ENCODE measurements around the gene AGTPBP1. TPM values are rescaled to one million over a fixed set of nuclear protein-coding genes. Genes with fewer than 3 reads are reported as not detected.

Gene AGTPBP1
- total and polyA plus RNA-seq, 9 of the 15 experiments (the other 6 are each of a cell fraction or from before 2014, with no cell fraction given), result 1.4 to 7.9 (median 4.6) TPM

DNA sequence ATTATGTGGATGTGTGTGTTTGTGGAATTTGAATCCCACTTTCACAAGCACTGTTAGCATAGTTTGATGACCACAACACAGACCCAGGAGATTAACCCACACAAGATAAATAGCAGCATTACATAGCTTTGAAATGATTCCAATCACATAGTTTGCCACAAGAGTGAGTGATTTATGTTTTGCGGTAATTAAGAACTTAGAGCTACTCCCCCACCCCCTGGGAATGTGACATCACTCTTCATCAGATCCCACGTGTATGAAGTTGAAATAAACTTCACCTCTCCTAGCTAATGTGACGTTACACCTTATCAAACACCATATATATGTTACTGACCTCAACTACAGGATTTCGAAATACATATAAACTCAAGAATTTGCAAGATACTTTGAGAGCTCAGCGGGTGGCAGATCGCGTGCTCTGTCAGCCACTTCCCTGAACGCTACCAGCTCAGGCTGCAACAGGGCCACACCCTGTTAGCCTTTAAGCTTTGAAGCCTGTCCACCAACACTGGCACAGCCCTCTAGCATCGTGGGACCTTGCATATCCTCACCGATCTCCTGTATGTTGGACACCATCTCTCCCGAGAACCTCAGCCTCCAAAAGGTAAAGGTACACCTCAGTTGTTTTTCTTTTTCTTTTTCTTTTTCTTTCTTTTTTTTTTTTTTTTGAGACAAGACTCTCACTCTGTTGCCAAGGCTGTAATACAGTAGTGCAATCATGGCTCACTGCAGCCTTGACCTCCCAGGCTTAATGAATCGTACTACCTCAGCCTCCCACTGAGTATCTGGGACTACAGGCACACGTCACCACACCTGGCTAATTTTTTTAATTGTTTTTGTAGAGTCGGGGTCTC lies 1.7 kb upstream of the AGTPBP1 start (continued):
- TF ChIP-seq, protein P1, sequence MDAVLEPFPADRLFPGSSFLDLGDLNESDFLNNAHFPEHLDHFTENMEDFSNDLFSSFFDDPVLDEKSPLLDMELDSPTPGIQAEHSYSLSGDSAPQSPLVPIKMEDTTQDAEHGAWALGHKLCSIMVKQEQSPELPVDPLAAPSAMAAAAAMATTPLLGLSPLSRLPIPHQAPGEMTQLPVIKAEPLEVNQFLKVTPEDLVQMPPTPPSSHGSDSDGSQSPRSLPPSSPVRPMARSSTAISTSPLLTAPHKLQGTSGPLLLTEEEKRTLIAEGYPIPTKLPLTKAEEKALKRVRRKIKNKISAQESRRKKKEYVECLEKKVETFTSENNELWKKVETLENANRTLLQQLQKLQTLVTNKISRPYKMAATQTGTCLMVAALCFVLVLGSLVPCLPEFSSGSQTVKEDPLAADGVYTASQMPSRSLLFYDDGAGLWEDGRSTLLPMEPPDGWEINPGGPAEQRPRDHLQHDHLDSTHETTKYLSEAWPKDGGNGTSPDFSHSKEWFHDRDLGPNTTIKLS (IDR thresholded peaks at IDR 0.05; ENCODE audit: borderline replicate concordance, low read depth), result no peak
- TF ChIP-seq SNIP1 (IDR thresholded peaks at IDR 0.05; ENCODE audit: low read depth) (no peak), NUFIP1 (IDR thresholded peaks at IDR 0.05; ENCODE audit: partially characterized antibody) (no peak), ZNF551 (CRISPR knock-in tag; IDR thresholded peaks at IDR 0.05) (no peak), SRSF9 (IDR thresholded peaks at IDR 0.05; ENCODE audit: borderline replicate concordance, low read depth, low read length) (no peak), RBM15 (IDR thresholded peaks at IDR 0.05; ENCODE audit: insufficient read depth, low read length) (no peak), CBFB (CRISPR knock-in tag; IDR thresholded peaks at IDR 0.05) (no peak), SREBF2 (CRISPR knock-in tag; IDR thresholded peaks at IDR 0.05) (no peak), RBBP5 (IDR thresholded peaks at IDR 0.05; ENCODE audit: borderline replicate concordance, insufficient read depth, low read length, poor library complexity, severe bottlenecking) (no peak), GABPB1 (CRISPR knock-in tag; IDR thresholded peaks at IDR 0.05) (no peak), MED1 (CRISPR knock-in tag; IDR thresholded peaks at IDR 0.05; ENCODE audit: borderline replicate concordance) (no peak), ELF4 (CRISPR knock-in tag; IDR thresholded peaks at IDR 0.05) (no peak), LARP7 (IDR thresholded peaks at IDR 0.05) (no peak), SMARCC2 (IDR thresholded peaks at IDR 0.05; ENCODE audit: low read depth) (no peak), ZNF57 (CRISPR knock-in tag; IDR thresholded peaks at IDR 0.05) (no peak), ZBTB17 (CRISPR knock-in tag; IDR thresholded peaks at IDR 0.05) (no peak), ZNF274 (IDR thresholded peaks at IDR 0.05; ENCODE audit: borderline replicate concordance, low read depth, low read length) (no peak)
- TF ChIP-seq, protein P2, sequence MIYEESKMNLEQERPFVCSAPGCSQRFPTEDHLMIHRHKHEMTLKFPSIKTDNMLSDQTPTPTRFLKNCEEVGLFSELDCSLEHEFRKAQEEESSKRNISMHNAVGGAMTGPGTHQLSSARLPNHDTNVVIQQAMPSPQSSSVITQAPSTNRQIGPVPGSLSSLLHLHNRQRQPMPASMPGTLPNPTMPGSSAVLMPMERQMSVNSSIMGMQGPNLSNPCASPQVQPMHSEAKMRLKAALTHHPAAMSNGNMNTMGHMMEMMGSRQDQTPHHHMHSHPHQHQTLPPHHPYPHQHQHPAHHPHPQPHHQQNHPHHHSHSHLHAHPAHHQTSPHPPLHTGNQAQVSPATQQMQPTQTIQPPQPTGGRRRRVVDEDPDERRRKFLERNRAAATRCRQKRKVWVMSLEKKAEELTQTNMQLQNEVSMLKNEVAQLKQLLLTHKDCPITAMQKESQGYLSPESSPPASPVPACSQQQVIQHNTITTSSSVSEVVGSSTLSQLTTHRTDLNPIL (CRISPR knock-in tag; IDR thresholded peaks at IDR 0.05), result no peak
- TF ChIP-seq, protein P3, sequence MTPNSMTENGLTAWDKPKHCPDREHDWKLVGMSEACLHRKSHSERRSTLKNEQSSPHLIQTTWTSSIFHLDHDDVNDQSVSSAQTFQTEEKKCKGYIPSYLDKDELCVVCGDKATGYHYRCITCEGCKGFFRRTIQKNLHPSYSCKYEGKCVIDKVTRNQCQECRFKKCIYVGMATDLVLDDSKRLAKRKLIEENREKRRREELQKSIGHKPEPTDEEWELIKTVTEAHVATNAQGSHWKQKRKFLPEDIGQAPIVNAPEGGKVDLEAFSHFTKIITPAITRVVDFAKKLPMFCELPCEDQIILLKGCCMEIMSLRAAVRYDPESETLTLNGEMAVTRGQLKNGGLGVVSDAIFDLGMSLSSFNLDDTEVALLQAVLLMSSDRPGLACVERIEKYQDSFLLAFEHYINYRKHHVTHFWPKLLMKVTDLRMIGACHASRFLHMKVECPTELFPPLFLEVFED (CRISPR knock-in tag; conservative IDR thresholded peaks at IDR 0.05), result no peak
- TF ChIP-seq, protein P4, sequence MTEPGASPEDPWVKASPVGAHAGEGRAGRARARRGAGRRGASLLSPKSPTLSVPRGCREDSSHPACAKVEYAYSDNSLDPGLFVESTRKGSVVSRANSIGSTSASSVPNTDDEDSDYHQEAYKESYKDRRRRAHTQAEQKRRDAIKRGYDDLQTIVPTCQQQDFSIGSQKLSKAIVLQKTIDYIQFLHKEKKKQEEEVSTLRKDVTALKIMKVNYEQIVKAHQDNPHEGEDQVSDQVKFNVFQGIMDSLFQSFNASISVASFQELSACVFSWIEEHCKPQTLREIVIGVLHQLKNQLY (CRISPR knock-in tag; conservative IDR thresholded peaks at IDR 0.05), result no peak
- TF ChIP-seq, protein P5, sequence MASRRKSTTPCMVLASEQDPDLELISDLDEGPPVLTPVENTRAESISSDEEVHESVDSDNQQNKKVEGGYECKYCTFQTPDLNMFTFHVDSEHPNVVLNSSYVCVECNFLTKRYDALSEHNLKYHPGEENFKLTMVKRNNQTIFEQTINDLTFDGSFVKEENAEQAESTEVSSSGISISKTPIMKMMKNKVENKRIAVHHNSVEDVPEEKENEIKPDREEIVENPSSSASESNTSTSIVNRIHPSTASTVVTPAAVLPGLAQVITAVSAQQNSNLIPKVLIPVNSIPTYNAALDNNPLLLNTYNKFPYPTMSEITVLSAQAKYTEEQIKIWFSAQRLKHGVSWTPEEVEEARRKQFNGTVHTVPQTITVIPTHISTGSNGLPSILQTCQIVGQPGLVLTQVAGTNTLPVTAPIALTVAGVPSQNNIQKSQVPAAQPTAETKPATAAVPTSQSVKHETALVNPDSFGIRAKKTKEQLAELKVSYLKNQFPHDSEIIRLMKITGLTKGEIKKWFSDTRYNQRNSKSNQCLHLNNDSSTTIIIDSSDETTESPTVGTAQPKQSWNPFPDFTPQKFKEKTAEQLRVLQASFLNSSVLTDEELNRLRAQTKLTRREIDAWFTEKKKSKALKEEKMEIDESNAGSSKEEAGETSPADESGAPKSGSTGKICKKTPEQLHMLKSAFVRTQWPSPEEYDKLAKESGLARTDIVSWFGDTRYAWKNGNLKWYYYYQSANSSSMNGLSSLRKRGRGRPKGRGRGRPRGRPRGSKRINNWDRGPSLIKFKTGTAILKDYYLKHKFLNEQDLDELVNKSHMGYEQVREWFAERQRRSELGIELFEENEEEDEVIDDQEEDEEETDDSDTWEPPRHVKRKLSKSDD (conservative IDR thresholded peaks at IDR 0.05; ENCODE audit: low read length), result no peak

Data from K562 (cell line).